K562 (cell line): ENCODE results near the gene ZNF552.

Experiments used
- ARHGAP35 ChIP-seq: fragments of 450-650 bp; IDR thresholded peaks from 2 replicates; pipeline ENCODE4 v1.6.1; 2018; ENCODE audit not compliant: partially characterized antibody
- CBX3 ChIP-seq, 2 experiments: IDR thresholded peaks; 1 replicate in 1 of 2; 2 replicates in 1 of 2; pipeline ENCODE4 v1.6.1; 2012; ENCODE audit warnings: inconsistent platforms in 2 of 2, low read length in 2 of 2, borderline replicate concordance in 1 of 2, control low read depth in 1 of 2
- CREB1 ChIP-seq, 2 experiments: sonication (generic) in 1 of 2; formaldehyde crosslinking in 1 of 2; IDR thresholded peaks; 2 replicates each; pipeline versions ENCODE4 v1.6.1 to v1.8.0; 2012 to 2022; ENCODE audit warnings: inconsistent platforms in 1 of 2, mild to moderate bottlenecking in 1 of 2, missing genetic modification reagents in 1 of 2, moderate library complexity in 1 of 2
- DNMT1 ChIP-seq: fragments of 450-650 bp; IDR thresholded peaks from 2 replicates; pipeline ENCODE4 v1.6.1; 2016; ENCODE audit warnings: antibody characterized with exemption, mild to moderate bottlenecking
- ETV5 ChIP-seq: sonication (generic); formaldehyde crosslinking; IDR thresholded peaks from 2 replicates; pipeline ENCODE4 v1.4.0; 2020; ENCODE audit warnings: low read depth, mild to moderate bottlenecking, missing genetic modification reagents
- GABPA ChIP-seq: fragments of 200-800 bp; sonication (Bioruptor generic); conservative IDR thresholded peaks from 2 replicates; pipeline ENCODE4 v1.6.1; 2016; ENCODE audit warnings: low read depth, missing genetic modification characterization, missing compliant biosample characterization
- RUNX1 ChIP-seq: sonication (generic); IDR thresholded peaks from 2 replicates; pipeline ENCODE4 v1.6.1; 2016; ENCODE audit warnings: antibody characterized with exemption, low read depth
- ZNF23 ChIP-seq: fragments of 250-450 bp; sonication (Bioruptor Pico); IDR thresholded peaks from 2 replicates; pipeline ENCODE4 v1.4.0; 2020; ENCODE audit warnings: mild to moderate bottlenecking
- TF ChIP-seq, protein P1 (sequence below): fragments of 200-600 bp; sonication (generic); IDR thresholded peaks from one replicate; pipeline ENCODE4 v1.6.1; 2012; ENCODE audit warnings: mild to moderate bottlenecking, low read depth, low read length, inconsistent platforms
- TF ChIP-seq, protein P2 (sequence below), 3 experiments: IDR thresholded peaks in 2 of 3; conservative IDR thresholded peaks in 1 of 3; 2 replicates each; pipeline ENCODE4 v1.5.1; 2011 to 2012; ENCODE audit warnings: low read length in 3 of 3, mild to moderate bottlenecking in 3 of 3, control low read depth in 2 of 3, improper control_type of control experiment in 1 of 3, inconsistent platforms in 1 of 3, low read depth in 1 of 3, mixed read lengths in 1 of 3, moderate library complexity in 1 of 3; ENCODE audit not compliant: insufficient read depth in 2 of 3

DNA sequence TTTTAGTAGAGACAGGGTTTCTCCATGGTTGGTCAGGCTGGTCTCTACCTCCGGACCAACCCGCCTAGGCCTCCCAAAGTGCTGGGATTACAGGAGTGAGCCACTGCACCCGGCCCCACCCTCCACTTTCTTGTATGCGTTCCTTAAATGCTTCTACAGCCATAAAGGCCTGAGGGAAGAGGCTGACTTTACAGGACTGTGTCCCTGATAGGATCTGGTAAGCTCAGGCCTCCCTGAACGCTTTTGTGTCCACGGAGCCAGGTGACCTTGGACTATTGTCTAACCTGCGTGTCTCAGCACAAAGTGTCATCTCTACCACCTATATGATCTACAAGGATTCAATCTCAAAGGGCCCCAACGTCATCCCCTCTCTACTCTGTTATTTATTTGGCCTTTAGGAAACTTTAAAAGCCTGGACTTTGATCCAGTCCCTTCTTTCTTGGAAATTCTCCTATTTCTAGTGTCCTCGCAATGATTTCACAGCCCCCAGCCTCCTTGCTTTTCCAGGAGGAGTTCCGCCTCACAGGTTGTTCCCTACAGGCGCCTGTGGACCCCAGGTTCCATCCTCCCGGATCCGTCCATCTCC is 701 bp downstream of the ZNF552 start:
- TF ChIP-seq CBX3 (IDR thresholded peaks at IDR 0.05; ENCODE audit: borderline replicate concordance in 1 of 2, low read length in 2 of 2), result no peak
- TF ChIP-seq, protein P1, sequence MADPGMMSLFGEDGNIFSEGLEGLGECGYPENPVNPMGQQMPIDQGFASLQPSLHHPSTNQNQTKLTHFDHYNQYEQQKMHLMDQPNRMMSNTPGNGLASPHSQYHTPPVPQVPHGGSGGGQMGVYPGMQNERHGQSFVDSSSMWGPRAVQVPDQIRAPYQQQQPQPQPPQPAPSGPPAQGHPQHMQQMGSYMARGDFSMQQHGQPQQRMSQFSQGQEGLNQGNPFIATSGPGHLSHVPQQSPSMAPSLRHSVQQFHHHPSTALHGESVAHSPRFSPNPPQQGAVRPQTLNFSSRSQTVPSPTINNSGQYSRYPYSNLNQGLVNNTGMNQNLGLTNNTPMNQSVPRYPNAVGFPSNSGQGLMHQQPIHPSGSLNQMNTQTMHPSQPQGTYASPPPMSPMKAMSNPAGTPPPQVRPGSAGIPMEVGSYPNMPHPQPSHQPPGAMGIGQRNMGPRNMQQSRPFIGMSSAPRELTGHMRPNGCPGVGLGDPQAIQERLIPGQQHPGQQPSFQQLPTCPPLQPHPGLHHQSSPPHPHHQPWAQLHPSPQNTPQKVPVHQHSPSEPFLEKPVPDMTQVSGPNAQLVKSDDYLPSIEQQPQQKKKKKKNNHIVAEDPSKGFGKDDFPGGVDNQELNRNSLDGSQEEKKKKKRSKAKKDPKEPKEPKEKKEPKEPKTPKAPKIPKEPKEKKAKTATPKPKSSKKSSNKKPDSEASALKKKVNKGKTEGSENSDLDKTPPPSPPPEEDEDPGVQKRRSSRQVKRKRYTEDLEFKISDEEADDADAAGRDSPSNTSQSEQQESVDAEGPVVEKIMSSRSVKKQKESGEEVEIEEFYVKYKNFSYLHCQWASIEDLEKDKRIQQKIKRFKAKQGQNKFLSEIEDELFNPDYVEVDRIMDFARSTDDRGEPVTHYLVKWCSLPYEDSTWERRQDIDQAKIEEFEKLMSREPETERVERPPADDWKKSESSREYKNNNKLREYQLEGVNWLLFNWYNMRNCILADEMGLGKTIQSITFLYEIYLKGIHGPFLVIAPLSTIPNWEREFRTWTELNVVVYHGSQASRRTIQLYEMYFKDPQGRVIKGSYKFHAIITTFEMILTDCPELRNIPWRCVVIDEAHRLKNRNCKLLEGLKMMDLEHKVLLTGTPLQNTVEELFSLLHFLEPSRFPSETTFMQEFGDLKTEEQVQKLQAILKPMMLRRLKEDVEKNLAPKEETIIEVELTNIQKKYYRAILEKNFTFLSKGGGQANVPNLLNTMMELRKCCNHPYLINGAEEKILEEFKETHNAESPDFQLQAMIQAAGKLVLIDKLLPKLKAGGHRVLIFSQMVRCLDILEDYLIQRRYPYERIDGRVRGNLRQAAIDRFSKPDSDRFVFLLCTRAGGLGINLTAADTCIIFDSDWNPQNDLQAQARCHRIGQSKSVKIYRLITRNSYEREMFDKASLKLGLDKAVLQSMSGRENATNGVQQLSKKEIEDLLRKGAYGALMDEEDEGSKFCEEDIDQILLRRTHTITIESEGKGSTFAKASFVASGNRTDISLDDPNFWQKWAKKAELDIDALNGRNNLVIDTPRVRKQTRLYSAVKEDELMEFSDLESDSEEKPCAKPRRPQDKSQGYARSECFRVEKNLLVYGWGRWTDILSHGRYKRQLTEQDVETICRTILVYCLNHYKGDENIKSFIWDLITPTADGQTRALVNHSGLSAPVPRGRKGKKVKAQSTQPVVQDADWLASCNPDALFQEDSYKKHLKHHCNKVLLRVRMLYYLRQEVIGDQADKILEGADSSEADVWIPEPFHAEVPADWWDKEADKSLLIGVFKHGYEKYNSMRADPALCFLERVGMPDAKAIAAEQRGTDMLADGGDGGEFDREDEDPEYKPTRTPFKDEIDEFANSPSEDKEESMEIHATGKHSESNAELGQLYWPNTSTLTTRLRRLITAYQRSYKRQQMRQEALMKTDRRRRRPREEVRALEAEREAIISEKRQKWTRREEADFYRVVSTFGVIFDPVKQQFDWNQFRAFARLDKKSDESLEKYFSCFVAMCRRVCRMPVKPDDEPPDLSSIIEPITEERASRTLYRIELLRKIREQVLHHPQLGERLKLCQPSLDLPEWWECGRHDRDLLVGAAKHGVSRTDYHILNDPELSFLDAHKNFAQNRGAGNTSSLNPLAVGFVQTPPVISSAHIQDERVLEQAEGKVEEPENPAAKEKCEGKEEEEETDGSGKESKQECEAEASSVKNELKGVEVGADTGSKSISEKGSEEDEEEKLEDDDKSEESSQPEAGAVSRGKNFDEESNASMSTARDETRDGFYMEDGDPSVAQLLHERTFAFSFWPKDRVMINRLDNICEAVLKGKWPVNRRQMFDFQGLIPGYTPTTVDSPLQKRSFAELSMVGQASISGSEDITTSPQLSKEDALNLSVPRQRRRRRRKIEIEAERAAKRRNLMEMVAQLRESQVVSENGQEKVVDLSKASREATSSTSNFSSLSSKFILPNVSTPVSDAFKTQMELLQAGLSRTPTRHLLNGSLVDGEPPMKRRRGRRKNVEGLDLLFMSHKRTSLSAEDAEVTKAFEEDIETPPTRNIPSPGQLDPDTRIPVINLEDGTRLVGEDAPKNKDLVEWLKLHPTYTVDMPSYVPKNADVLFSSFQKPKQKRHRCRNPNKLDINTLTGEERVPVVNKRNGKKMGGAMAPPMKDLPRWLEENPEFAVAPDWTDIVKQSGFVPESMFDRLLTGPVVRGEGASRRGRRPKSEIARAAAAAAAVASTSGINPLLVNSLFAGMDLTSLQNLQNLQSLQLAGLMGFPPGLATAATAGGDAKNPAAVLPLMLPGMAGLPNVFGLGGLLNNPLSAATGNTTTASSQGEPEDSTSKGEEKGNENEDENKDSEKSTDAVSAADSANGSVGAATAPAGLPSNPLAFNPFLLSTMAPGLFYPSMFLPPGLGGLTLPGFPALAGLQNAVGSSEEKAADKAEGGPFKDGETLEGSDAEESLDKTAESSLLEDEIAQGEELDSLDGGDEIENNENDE, result no peak
- TF ChIP-seq, protein P2, sequence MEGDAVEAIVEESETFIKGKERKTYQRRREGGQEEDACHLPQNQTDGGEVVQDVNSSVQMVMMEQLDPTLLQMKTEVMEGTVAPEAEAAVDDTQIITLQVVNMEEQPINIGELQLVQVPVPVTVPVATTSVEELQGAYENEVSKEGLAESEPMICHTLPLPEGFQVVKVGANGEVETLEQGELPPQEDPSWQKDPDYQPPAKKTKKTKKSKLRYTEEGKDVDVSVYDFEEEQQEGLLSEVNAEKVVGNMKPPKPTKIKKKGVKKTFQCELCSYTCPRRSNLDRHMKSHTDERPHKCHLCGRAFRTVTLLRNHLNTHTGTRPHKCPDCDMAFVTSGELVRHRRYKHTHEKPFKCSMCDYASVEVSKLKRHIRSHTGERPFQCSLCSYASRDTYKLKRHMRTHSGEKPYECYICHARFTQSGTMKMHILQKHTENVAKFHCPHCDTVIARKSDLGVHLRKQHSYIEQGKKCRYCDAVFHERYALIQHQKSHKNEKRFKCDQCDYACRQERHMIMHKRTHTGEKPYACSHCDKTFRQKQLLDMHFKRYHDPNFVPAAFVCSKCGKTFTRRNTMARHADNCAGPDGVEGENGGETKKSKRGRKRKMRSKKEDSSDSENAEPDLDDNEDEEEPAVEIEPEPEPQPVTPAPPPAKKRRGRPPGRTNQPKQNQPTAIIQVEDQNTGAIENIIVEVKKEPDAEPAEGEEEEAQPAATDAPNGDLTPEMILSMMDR (IDR thresholded peaks at IDR 0.05 in 2 of 3, conservative IDR thresholded peaks at IDR 0.05 in 1 of 3; ENCODE audit: insufficient read depth in 2 of 3, low read depth in 1 of 3, low read length in 3 of 3), result no peak
- no peak for TF ChIP-seq ZNF23 (CRISPR knock-in tag)
- no peak for TF ChIP-seq RUNX1
- no peak for TF ChIP-seq GABPA
- no peak for TF ChIP-seq ARHGAP35
- TF ChIP-seq CREB1 (IDR thresholded peaks at IDR 0.05), result no peak
- TF ChIP-seq CREB1 (CRISPR knock-in tag; IDR thresholded peaks at IDR 0.05), result no peak
- TF ChIP-seq DNMT1, result no peak
- no peak for TF ChIP-seq ETV5 (CRISPR knock-in tag)
